K562 (cell line): ENCODE measurements around the gene ARMC2. TPM values are rescaled to one million over a fixed set of nuclear protein-coding genes. Genes with fewer than 3 reads are reported as not detected.

ENCODE experiments used
- ATAC-seq: fragments of 200-7000 bp; cut with Tn5 transposase; 3 replicates; pipeline ENCODE4 v1.9.1; 2020; ENCODE audit warnings: moderate library complexity
- BruUV-seq: library from RNA; stranded (reverse); fragments of 400-500 nt; replicated peaks from 2 replicates; lab custom pipeline; 2021; lab: Mats Ljungman, UMichigan
- CTCF ChIA-PET: fragments of 300-600 bp; formaldehyde crosslinking; extraction: SDS; loops from one replicate; lab custom pipeline; 2021; ENCODE audit warnings: low intra/inter-chr PET ratio; lab: Yijun Ruan, JAX
- POLR2A ChIA-PET: fragments of 300-600, 350-650 bp; sonication (Branson Sonifier 250); formaldehyde crosslinking; extraction: SDS; loops from one replicate; lab custom pipeline; 2021; ENCODE audit warnings: antibody characterized with exemption, inconsistent platforms; lab: Yijun Ruan, JAX
- DNase-seq, 4 experiments: peaks; one replicate each; pipeline versions ENCODE4 v3.0.0 to v3.0.0-alpha.2; 2011 to 2018; ENCODE audit warnings: low spot score in 3 of 4, mixed read lengths in 3 of 4; ENCODE audit errors: extremely low read depth in 1 of 4
- FAIRE-seq: peaks from 2 replicates; lab custom pipeline; 2011; peaks lifted over from hg19 to GRCh38; lab: Jason Lieb, UNC
- H2AFZ ChIP-seq: 2 replicates; pipeline ENCODE4 v1.6.0; 2011; ENCODE audit warnings: low read depth, low read length, control low read depth, inconsistent platforms
- H3K27ac ChIP-seq: fragments of 200-600 bp; 3 replicates; pipeline ENCODE4 v1.8.0; 2011; ENCODE audit warnings: low read depth, mild to moderate bottlenecking, control low read depth, inconsistent platforms, low read length, moderate library complexity, mixed read lengths; ENCODE audit errors: extremely low read depth
- H3K27me3 ChIP-seq, 2 experiments: fragments of 300-600 bp in 1 of 2; 2 replicates in 1 of 2; 3 replicates in 1 of 2; pipeline versions ENCODE4 v1.6.0 to v1.8.0; 2011; ENCODE audit warnings: inconsistent platforms in 2 of 2, low read length in 2 of 2, mild to moderate bottlenecking in 1 of 2, mixed read lengths in 1 of 2, moderate library complexity in 1 of 2; ENCODE audit not compliant: control insufficient read depth in 2 of 2, insufficient read depth in 2 of 2
- H3K36me3 ChIP-seq: fragments of 300-600 bp; 3 replicates; pipeline ENCODE4 v1.8.0; 2011; ENCODE audit warnings: mild to moderate bottlenecking, low read length, inconsistent platforms; ENCODE audit not compliant: control insufficient read depth, insufficient read depth
- H3K4me1 ChIP-seq, 2 experiments: fragments of 200-600 bp in 1 of 2; replicated peaks in 1 of 2; 2 replicates in 1 of 2; 3 replicates in 1 of 2; pipeline versions ENCODE4 v1.5.1 to v1.8.0; 2011; ENCODE audit warnings: inconsistent platforms in 2 of 2, low read length in 2 of 2, mild to moderate bottlenecking in 1 of 2, mixed read lengths in 1 of 2, moderate library complexity in 1 of 2; ENCODE audit not compliant: control insufficient read depth in 2 of 2, insufficient read depth in 2 of 2
- H3K4me2 ChIP-seq: 2 replicates; pipeline ENCODE4 v1.6.1; 2011; ENCODE audit warnings: low read length, control low read depth, inconsistent platforms, mixed read lengths; ENCODE audit not compliant: insufficient read depth
- H3K4me3 ChIP-seq: fragments of 200-600 bp; sonication (generic), shearing (Covaris generic); 2 replicates; pipeline ENCODE4 v1.5.1; 2016; ENCODE audit warnings: control low read depth, inconsistent platforms
- H3K79me2 ChIP-seq: fragments of 200-600 bp; 3 replicates; pipeline ENCODE4 v1.8.0; 2011; ENCODE audit warnings: low read length, inconsistent platforms; ENCODE audit not compliant: control insufficient read depth, insufficient read depth
- H3K9ac ChIP-seq, 2 experiments: 2 replicates each; pipeline versions ENCODE4 v1.6.0 to v1.6.1; 2011; ENCODE audit warnings: low read depth in 2 of 2, low read length in 2 of 2, control low read depth in 1 of 2, inconsistent platforms in 1 of 2, mild to moderate bottlenecking in 1 of 2, mixed read lengths in 1 of 2; ENCODE audit not compliant: insufficient read depth in 1 of 2
- H3K9me1 ChIP-seq: one replicate; pipeline ENCODE4 v1.6.0; 2011; ENCODE audit warnings: inconsistent platforms, mild to moderate bottlenecking, low read length, moderate library complexity; ENCODE audit not compliant: control insufficient read depth, insufficient read depth
- H3K9me3 ChIP-seq: replicated peaks from 2 replicates; pipeline ENCODE4 v1.5.1; 2011; ENCODE audit warnings: low read depth, low read length, inconsistent platforms; ENCODE audit not compliant: control insufficient read depth, insufficient read depth
- H4K20me1 ChIP-seq: replicated peaks from 2 replicates; pipeline ENCODE4 v1.6.1; 2011; ENCODE audit warnings: low read length, inconsistent platforms, mixed read lengths; ENCODE audit not compliant: control insufficient read depth, insufficient read depth
- BACH1 ChIP-seq: fragments of 200-800 bp; sonication (Bioruptor generic); IDR thresholded peaks from 2 replicates; pipeline ENCODE4 v1.6.1; 2016; ENCODE audit warnings: missing genetic modification characterization, missing compliant biosample characterization
- CBX3 ChIP-seq, 2 experiments: IDR thresholded peaks; 1 replicate in 1 of 2; 2 replicates in 1 of 2; pipeline ENCODE4 v1.6.1; 2012; ENCODE audit warnings: inconsistent platforms in 2 of 2, low read length in 2 of 2, borderline replicate concordance in 1 of 2, control low read depth in 1 of 2
- GABPB1 ChIP-seq: sonication (generic); formaldehyde crosslinking; IDR thresholded peaks from 2 replicates; pipeline ENCODE4 v1.8.0; 2022; ENCODE audit warnings: mild to moderate bottlenecking, missing genetic modification reagents
- KAT2B ChIP-seq: IDR thresholded peaks from one replicate; pipeline ENCODE4 v1.6.1; 2012; ENCODE audit warnings: low read depth, mild to moderate bottlenecking, control low read depth, inconsistent platforms, low read length, moderate library complexity
- PHF20 ChIP-seq: fragments of 450-650 bp; IDR thresholded peaks from 2 replicates; pipeline ENCODE4 v1.6.1; 2018; ENCODE audit not compliant: partially characterized antibody
- POLR2B ChIP-seq: fragments of 450-650 bp; IDR thresholded peaks from 2 replicates; pipeline ENCODE4 v1.6.1; 2018; ENCODE audit warnings: low read depth; ENCODE audit not compliant: partially characterized antibody
- POU5F1 ChIP-seq: fragments of 150-350 bp; IDR thresholded peaks from 2 replicates; pipeline ENCODE4 v1.6.1; 2014; ENCODE audit warnings: borderline replicate concordance, low read length, low read depth, mild to moderate bottlenecking; ENCODE audit not compliant: partially characterized antibody
- SREBF2 ChIP-seq: sonication (generic); formaldehyde crosslinking; IDR thresholded peaks from 2 replicates; pipeline ENCODE4 v1.4.0; 2020; ENCODE audit warnings: mild to moderate bottlenecking, missing genetic modification reagents
- SRSF9 ChIP-seq: fragments of 200-400 bp; formaldehyde crosslinking; IDR thresholded peaks from 2 replicates; pipeline ENCODE4 v1.6.1; 2017; ENCODE audit warnings: low read depth, low read length, borderline replicate concordance
- XRCC3 ChIP-seq: fragments of 450-650 bp; IDR thresholded peaks from 2 replicates; pipeline ENCODE4 v1.6.1; 2017; ENCODE audit warnings: mild to moderate bottlenecking, moderate library complexity
- ZC3H11A ChIP-seq: IDR thresholded peaks from 2 replicates; pipeline ENCODE4 v1.6.1; 2012; ENCODE audit warnings: low read depth, low read length, improper control_type of control experiment
- ZNF140 ChIP-seq: fragments of 250-450 bp; sonication (Bioruptor Pico); IDR thresholded peaks from 2 replicates; pipeline ENCODE4 v1.8.0; 2021; ENCODE audit warnings: moderate library complexity, mild to moderate bottlenecking, inconsistent platforms
- ZNF224 ChIP-seq: sonication (generic); formaldehyde crosslinking; IDR thresholded peaks from 2 replicates; pipeline ENCODE4 v1.8.0; 2022; ENCODE audit warnings: mild to moderate bottlenecking, missing genetic modification reagents
- ZNF232 ChIP-seq: sonication (generic); formaldehyde crosslinking; IDR thresholded peaks from 2 replicates; pipeline ENCODE4 v1.8.0; 2022; ENCODE audit warnings: mild to moderate bottlenecking, missing genetic modification reagents
- WGBS: fragments of 100-300 bp; shearing (Covaris generic); methylation state at CpG from one replicate; pipeline ENCODE4 v1.1.6; 2016; ENCODE audit warnings: low coverage, mixed read lengths; ENCODE audit not compliant: insufficient coverage; ENCODE audit errors: missing lambda C conversion rate; 5-methylcytosine and 5-hydroxymethylcytosine counted together
- in situ Hi-C: fragments of 300-500 bp; cut with MboI; formaldehyde crosslinking; loops from 4 replicates; pipeline ENCODE4 v1.15.0; 2018; ENCODE audit warnings: inconsistent platforms, mixed read lengths
- intact Hi-C: fragments of 100-400 bp; cut with micrococcal nuclease; formaldehyde crosslinking; loops from 2 replicates; pipeline ENCODE4 v1.14.2; 2022
- polyA plus RNA-seq, 8 experiments: library from polyadenylated mRNA; depleted of rRNA in 4 of 8; stranded (reverse) in 5 of 8; unstranded in 3 of 8; fragments of >200 nt; fragmentation: Nextera tagmentation in 2 of 8; fragmentation: Illumina TruSeq in 1 of 8; extraction: Ambion mirVana in 2 of 8; extraction: Trizol in 1 of 8; gene quantifications; 2 replicates each; pipeline versions ENCODE4 v1.2.1 to v1.2.3, GENCODE V29; 2011 to 2014; ENCODE audit warnings: inconsistent platforms in 1 of 8, missing spikeins in 1 of 8
- total RNA-seq, 7 experiments: library from RNA; depleted of rRNA in 6 of 7; stranded (reverse); fragments of >200 nt in 6 of 7; fragmentation: Illumina TruSeq in 2 of 7; extraction: Trizol in 2 of 7; gene quantifications; 2 replicates each; pipeline versions ENCODE4 v1.2.1 to v1.2.3, GENCODE V29; 2011 to 2021; ENCODE audit warnings: low replicate concordance in 1 of 7

Gene ARMC2
- total and polyA plus RNA-seq, 9 of the 15 experiments (the other 6 are each of a cell fraction or from before 2014, with no cell fraction given) = 0.14 to 3.0 (median 0.82) TPM

- ATAC-seq (no peak), FAIRE-seq (no peak), DNase-seq (no peak)
- no peak overlapping the region for H2AFZ ChIP-seq
- no peaks in the 10 kb centered on the region for H3K36me3 ChIP-seq
- CTCF ChIA-PET = no interaction called here
- WGBS = 9% methylated on average over 1 of the region's 1 CpG
- H3K4me1 ChIP-seq = no peaks in the 10 kb centered on the region
- no peak overlapping the region for H3K4me3 ChIP-seq
- in situ Hi-C loops (no loop called here), intact Hi-C loops (no loop called here)
- no peak for TF ChIP-seq SRSF9
- H3K9me1 ChIP-seq = no peaks in the 10 kb centered on the region
- no peaks in the 10 kb centered on the region for H3K79me2 ChIP-seq
- H4K20me1 ChIP-seq = no peaks in the 10 kb centered on the region
- POLR2A ChIA-PET = interaction anchor here (0.8 kb wide), 1 partner anchor 10 kb away, joined by 5 read pairs; no protein-coding TSS in a partner anchor
- no peaks in the 10 kb centered on the region; the same call in 1 of the 2 replicates for H3K9me3 ChIP-seq
- no peak overlapping the region for H3K27ac ChIP-seq
- peaks cover 9 to 18% of the 10 kb centered on the region in 2 experiments; a peak in 4 of 5 replicates for H3K27me3 ChIP-seq
- no TSS peak for BruUV-seq
- no peak overlapping the region for H3K4me2 ChIP-seq
- H3K9ac ChIP-seq = no peak overlapping the region
These were observed 35.0 kb downstream of the ARMC2 start for GRCh38 chr6:108883172-108883571.

GRCh38 chr6:108884211-108885059, 36.2 kb downstream of the ARMC2 start:
- Histone ChIP-seq H3K4me2 (no peak overlapping the region), H3K36me3 (no peaks in the 10 kb centered on the region), H3K9me1 (no peaks in the 10 kb centered on the region), H3K9me3 (no peaks in the 10 kb centered on the region; the same call in 1 of the 2 replicates), H3K4me1 (no peaks in the 10 kb centered on the region), H3K27me3 (peaks cover 9 to 18% of the 10 kb centered on the region in 2 experiments; a peak in 4 of 5 replicates), H3K9ac (no peak overlapping the region), H3K27ac (no peak overlapping the region), H3K4me3 (no peak overlapping the region), H2AFZ (no peak overlapping the region), H4K20me1 (no peaks in the 10 kb centered on the region), H3K79me2 (no peaks in the 10 kb centered on the region)
- 4% methylated on average over 9 of the region's 9 CpGs for WGBS
- no TSS peak for BruUV-seq
- in situ Hi-C loops = no loop called here
- ChIA-PET POLR2A (interaction anchor here (0.6 kb wide), 1 partner anchor 772 kb away, joined by 3 read pairs; no protein-coding TSS in a partner anchor), CTCF (interaction anchor here (0.5 to 0.7 kb wide), 3 partner anchors 9 to 1074 kb away, joined by 3 read pairs; no protein-coding TSS in a partner anchor)
- intact Hi-C loops = no loop called here
- DNase-seq (no peak), ATAC-seq (no peak), FAIRE-seq (no peak)
- TF ChIP-seq PHF20 = no peak
- TF ChIP-seq ZNF140 (CRISPR knock-in tag) = no peak
- no peak for TF ChIP-seq ZNF232
- TF ChIP-seq BACH1 = no peak
- TF ChIP-seq POU5F1 = no peak
- TF ChIP-seq ZNF224 (CRISPR knock-in tag) = no peak
- no peak for TF ChIP-seq ZC3H11A
- TF ChIP-seq GABPB1 = no peak
- TF ChIP-seq XRCC3 = no peak
- TF ChIP-seq KAT2B = no peak
- TF ChIP-seq CBX3 (IDR thresholded peaks at IDR 0.05; ENCODE audit: borderline replicate concordance in 1 of 2, low read length in 2 of 2) = no peak
- TF ChIP-seq SREBF2 (CRISPR knock-in tag) = no peak
- no peak for TF ChIP-seq POLR2B
